PC-3 (cell line): Measurements from ENCODE around the gene CCL1. TPM values are rescaled to one million over a fixed set of nuclear protein-coding genes. Genes with fewer than 3 reads are reported as not detected.

Experiments used
- ATAC-seq: fragments of 200-7000 bp; cut with Tn5 transposase; 2 replicates; pipeline ENCODE4 v1.9.1; 2020; ENCODE audit warnings: mild to moderate bottlenecking, moderate library complexity
- BruUV-seq: library from RNA; stranded (reverse); fragments of 400-500 nt; replicated peaks from 2 replicates; lab custom pipeline; 2021; lab: Mats Ljungman, UMichigan
- CTCF ChIA-PET: fragments of 300-600 bp; sonication (Branson Sonifier 250); formaldehyde crosslinking; loops from one replicate; lab custom pipeline; 2022; ENCODE audit warnings: antibody characterized with exemption; lab: Charles Lee
- POLR2A ChIA-PET: fragments of 300-600 bp; sonication (Branson Sonifier 250); formaldehyde crosslinking; loops from one replicate; lab custom pipeline; 2022; ENCODE audit warnings: antibody characterized with exemption; ENCODE audit not compliant: unreplicated experiment; lab: Charles Lee
- DNase-seq: peaks from one replicate; pipeline ENCODE4 v3.0.0-alpha.2; 2015
- H2AFZ ChIP-seq: fragments of 300-600 bp; sonication (generic); 2 replicates; pipeline ENCODE4 v1.6.0; 2016; ENCODE audit warnings: antibody characterized with exemption, low read length
- H3F3A ChIP-seq: fragments of 300-600 bp; sonication (generic); one replicate; pipeline ENCODE4 v1.6.0; 2017; ENCODE audit warnings: antibody characterized with exemption, low read length, control low read depth, mild to moderate bottlenecking; ENCODE audit not compliant: unreplicated experiment
- H3K27ac ChIP-seq: fragments of 300-600 bp; sonication (generic); 2 replicates; pipeline ENCODE4 v1.5.1; 2016; ENCODE audit warnings: mild to moderate bottlenecking, low read length
- H3K27me3 ChIP-seq: fragments of 300-600 bp; sonication (generic); 2 replicates; pipeline ENCODE4 v1.6.1; 2016; ENCODE audit warnings: low read length, mixed read lengths
- H3K36me3 ChIP-seq: fragments of 300-600 bp; sonication (generic); 2 replicates; pipeline ENCODE4 v1.6.1; 2016; ENCODE audit warnings: low read depth, mixed run types, low read length, mixed read lengths
- H3K4me1 ChIP-seq: fragments of 300-600 bp; sonication (generic); 2 replicates; pipeline ENCODE4 v1.5.1; 2016; ENCODE audit warnings: low read length; ENCODE audit not compliant: insufficient read depth
- H3K4me2 ChIP-seq: fragments of 300-600 bp; sonication (generic); 2 replicates; pipeline ENCODE4 v1.6.0; 2016; ENCODE audit warnings: low read length
- H3K4me3 ChIP-seq: fragments of 300-600 bp; sonication (generic); 2 replicates; pipeline ENCODE4 v1.5.1; 2016; ENCODE audit warnings: mild to moderate bottlenecking, low read length, mixed read lengths
- H3K79me2 ChIP-seq: fragments of 300-600 bp; sonication (generic); 2 replicates; pipeline ENCODE4 v1.6.1; 2017; ENCODE audit warnings: low read length, mixed read lengths
- H3K9ac ChIP-seq: fragments of 300-600 bp; sonication (generic); 2 replicates; pipeline ENCODE4 v1.6.0; 2016; ENCODE audit warnings: mild to moderate bottlenecking, low read length
- H3K9me2 ChIP-seq: fragments of 300-600 bp; sonication (generic); replicated peaks from 2 replicates; pipeline ENCODE4 v1.6.1; 2016; ENCODE audit warnings: mixed run types, low read length, mixed read lengths
- H3K9me3 ChIP-seq: fragments of 300-600 bp; sonication (generic); 2 replicates; pipeline ENCODE4 v1.6.1; 2016; ENCODE audit warnings: low read length, mixed read lengths
- H4K20me1 ChIP-seq: fragments of 300-600 bp; sonication (generic); 2 replicates; pipeline ENCODE4 v1.6.1; 2016; ENCODE audit warnings: low read length, mixed read lengths
- CTCF ChIP-seq: fragments of 300-600 bp; sonication (generic); conservative IDR thresholded peaks from 2 replicates; pipeline ENCODE4 v1.5.1; 2017; ENCODE audit warnings: antibody characterized with exemption, low read depth, mild to moderate bottlenecking, low read length
- EZH2 ChIP-seq: fragments of 300-600 bp; sonication (generic); IDR thresholded peaks from one replicate; pipeline ENCODE4 v1.6.1; 2017; ENCODE audit warnings: antibody characterized with exemption, mild to moderate bottlenecking, low read length; ENCODE audit not compliant: unreplicated experiment
- EZH2phosphoT487 ChIP-seq: fragments of 300-600 bp; sonication (generic); IDR thresholded peaks from 2 replicates; pipeline ENCODE4 v1.6.1; 2018; ENCODE audit warnings: mild to moderate bottlenecking, antibody characterized with exemption, low read length, borderline replicate concordance
- intact Hi-C: fragments of 100-400 bp; cut with micrococcal nuclease; formaldehyde crosslinking; loops from 2 replicates; pipeline ENCODE4 v1.9.0; 2023
- total RNA-seq: library from RNA; depleted of rRNA; stranded (reverse); fragments of >200 nt; gene quantifications from 2 replicates; pipeline ENCODE4 v1.2.3, GENCODE V29; 2014

The CCL1 gene
- total RNA-seq, 1 experiment from 2014 or later = not detected

GRCh38 chr17:34408439-34408838 is 45.4 kb upstream of the CCL1 start:
- Histone ChIP-seq H3K27ac (no peak overlapping the region), H3K9me2 (no peaks in the 10 kb centered on the region), H3K9ac (no peak overlapping the region), H4K20me1 (no peaks in the 10 kb centered on the region), H3K36me3 (no peaks in the 10 kb centered on the region), H3K79me2 (no peaks in the 10 kb centered on the region), H3K4me3 (no peak overlapping the region), H3K4me2 (no peak overlapping the region), H3K27me3 (peaks cover 3% of the 10 kb centered on the region; the same call in 1 of the 2 replicates), H3K9me3 (no peaks in the 10 kb centered on the region), H3F3A (no peaks in the 10 kb centered on the region), H3K4me1 (no peaks in the 10 kb centered on the region), H2AFZ (no peak overlapping the region)
- CTCF ChIA-PET = no interaction called here
- BruUV-seq = no TSS peak
- ATAC-seq (no peak), DNase-seq (no peak)
- intact Hi-C loops = no loop called here
- POLR2A ChIA-PET = no interaction called here
- no peak for TF ChIP-seq CTCF
- no peak for TF ChIP-seq EZH2phosphoT487
- no peak for TF ChIP-seq EZH2

- no TSS peak for BruUV-seq
- CTCF ChIA-PET = no interaction called here
Measured at GRCh38 chr17:34406226-34406625, 43.2 kb upstream of the CCL1 start.

More at GRCh38 chr17:34406226-34406625, 43.2 kb upstream of the CCL1 start:
- H3K27me3 ChIP-seq = no peaks in the 10 kb centered on the region; the same call in 1 of the 2 replicates
- H3K9ac ChIP-seq = no peak overlapping the region
- H3F3A ChIP-seq = no peaks in the 10 kb centered on the region
- POLR2A ChIA-PET = no interaction called here
- no peaks in the 10 kb centered on the region for H3K79me2 ChIP-seq
- no peak overlapping the region for H2AFZ ChIP-seq
- no peaks in the 10 kb centered on the region for H3K36me3 ChIP-seq
- no peak overlapping the region for H3K4me2 ChIP-seq
- no peaks in the 10 kb centered on the region for H3K9me2 ChIP-seq
- no peaks in the 10 kb centered on the region for H4K20me1 ChIP-seq
- H3K4me1 ChIP-seq = no peaks in the 10 kb centered on the region
- no peak for DNase-seq
- H3K4me3 ChIP-seq = no peak overlapping the region
- TF ChIP-seq EZH2phosphoT487 = no peak
- no peak for TF ChIP-seq CTCF
- TF ChIP-seq EZH2 = no peak
- intact Hi-C loops = no loop called here
- no peak for ATAC-seq
- no peak overlapping the region for H3K27ac ChIP-seq
- no peaks in the 10 kb centered on the region for H3K9me3 ChIP-seq
